DND-41 (cell line): ENCODE measurements around the gene AARS1.
"Not testable (repeated sequence)": the region's sequence is repeated elsewhere in the genome, so short reads cannot be mapped to it uniquely, and the experiment has no call there.

Experiments
- ATAC-seq: fragments of 200-7000 bp; cut with Tn5 transposase; 3 replicates; pipeline ENCODE4 v1.9.1; 2021; ENCODE audit warnings: low read depth; ENCODE audit not compliant: insufficient read depth
- DNase-seq: peaks from one replicate; pipeline ENCODE4 v3.0.0-alpha.2; 2020
- H2AFZ ChIP-seq: 2 replicates; pipeline ENCODE4 v1.6.0; 2012; ENCODE audit warnings: low read depth, low read length
- H3K27ac ChIP-seq: 2 replicates; pipeline ENCODE4 v1.5.1; 2012; ENCODE audit warnings: low read length, inconsistent platforms
- H3K27me3 ChIP-seq: fragments of 200-600 bp; sonication (generic); 2 replicates; pipeline ENCODE4 v1.6.0; 2012; ENCODE audit warnings: low read length, mild to moderate bottlenecking, inconsistent platforms; ENCODE audit not compliant: insufficient read depth, poor library complexity
- H3K36me3 ChIP-seq: 2 replicates; pipeline ENCODE4 v1.5.1; 2012; ENCODE audit warnings: low read length, inconsistent platforms; ENCODE audit not compliant: insufficient read depth
- H3K4me1 ChIP-seq: 2 replicates; pipeline ENCODE4 v1.5.1; 2012; ENCODE audit warnings: mild to moderate bottlenecking, low read length; ENCODE audit not compliant: insufficient read depth
- H3K4me2 ChIP-seq: 2 replicates; pipeline ENCODE4 v1.6.0; 2012; ENCODE audit warnings: mild to moderate bottlenecking, moderate library complexity, low read length, inconsistent platforms; ENCODE audit not compliant: insufficient read depth
- H3K4me3 ChIP-seq, 2 experiments: fragments of 200-600 bp in 1 of 2; shearing (Covaris generic) in 1 of 2; 2 replicates each; pipeline ENCODE4 v1.5.1; 2012 to 2016; ENCODE audit warnings: inconsistent platforms in 2 of 2, low read length in 2 of 2, mild to moderate bottlenecking in 2 of 2, low read depth in 1 of 2, moderate library complexity in 1 of 2
- H3K79me2 ChIP-seq: 2 replicates; pipeline ENCODE4 v1.6.0; 2012; ENCODE audit warnings: low read length, inconsistent platforms; ENCODE audit not compliant: insufficient read depth
- H3K9ac ChIP-seq: 2 replicates; pipeline ENCODE4 v1.6.0; 2012; ENCODE audit warnings: low read depth, mild to moderate bottlenecking, inconsistent platforms, low read length, moderate library complexity
- H3K9me3 ChIP-seq: 2 replicates; pipeline ENCODE4 v1.5.1; 2012; ENCODE audit warnings: low read length, moderate library complexity, mild to moderate bottlenecking, inconsistent platforms; ENCODE audit not compliant: insufficient read depth, severe bottlenecking
- H4K20me1 ChIP-seq: 2 replicates; pipeline ENCODE4 v1.6.0; 2012; ENCODE audit warnings: low read length; ENCODE audit not compliant: insufficient read depth
- CTCF ChIP-seq: IDR thresholded peaks from 2 replicates; pipeline ENCODE4 v1.5.1; 2012; ENCODE audit warnings: borderline replicate concordance, low read length, moderate library complexity, mild to moderate bottlenecking; ENCODE audit not compliant: poor library complexity, severe bottlenecking; ENCODE audit errors: extremely low read depth
- EZH2 ChIP-seq: IDR thresholded peaks from 3 replicates; pipeline ENCODE4 v1.6.1; 2012; ENCODE audit warnings: borderline replicate concordance, low read depth, mild to moderate bottlenecking, moderate library complexity, low read length, inconsistent platforms; ENCODE audit not compliant: severe bottlenecking

Gene AARS1

GRCh38 chr16:70331091-70331490 is 41.8 kb upstream of the AARS1 start:
- Histone ChIP-seq H3K36me3 (peaks cover 3% of the 10 kb centered on the region; the same call in 1 of the 2 replicates), H3K27me3 (no peaks in the 10 kb centered on the region), H3K9me3 (no peaks in the 10 kb centered on the region), H4K20me1 (no peaks in the 10 kb centered on the region), H2AFZ (no peak overlapping the region), H3K4me2 (no peak overlapping the region), H3K9ac (no peak overlapping the region), H3K27ac (no peak overlapping the region), H3K79me2 (no peaks in the 10 kb centered on the region), H3K4me3 (no peak overlapping the region), H3K4me1 (no peaks in the 10 kb centered on the region)
- DNase-seq: no peak
- TF ChIP-seq CTCF: no peak
- no peak for TF ChIP-seq EZH2
- no peak for ATAC-seq

- H3K9me3 ChIP-seq: no peaks in the 10 kb centered on the region
- TF ChIP-seq CTCF (no peak), EZH2 (no peak)
- DNase-seq (no peak), ATAC-seq (no peak)
- no peaks in the 10 kb centered on the region for H3K27me3 ChIP-seq
- H3K9ac ChIP-seq: no peak overlapping the region
- no peak overlapping the region for H3K4me3 ChIP-seq
- H3K27ac ChIP-seq: no peak overlapping the region
- H3K4me2 ChIP-seq: no peak overlapping the region
- H3K79me2 ChIP-seq: no peaks in the 10 kb centered on the region
- no peak overlapping the region for H2AFZ ChIP-seq
- H3K4me1 ChIP-seq: no peaks in the 10 kb centered on the region
- H3K36me3 ChIP-seq: no peaks in the 10 kb centered on the region
- no peaks in the 10 kb centered on the region for H4K20me1 ChIP-seq
Measured at GRCh38 chr16:70324998-70325747, 35.9 kb upstream of the AARS1 start.

GRCh38 chr16:70320121-70320520 is 30.8 kb upstream of the AARS1 start:
- no peaks in the 10 kb centered on the region for H3K9me3 ChIP-seq
- TF ChIP-seq EZH2: no peak
- TF ChIP-seq CTCF: no peak
- H3K79me2 ChIP-seq: no peaks in the 10 kb centered on the region
- no peaks in the 10 kb centered on the region for H3K4me1 ChIP-seq
- ATAC-seq (no peak), DNase-seq (no peak)
- no peak overlapping the region for H3K27ac ChIP-seq
- no peaks in the 10 kb centered on the region for H4K20me1 ChIP-seq
- no peaks in the 10 kb centered on the region for H3K36me3 ChIP-seq
- no peak overlapping the region for H3K4me3 ChIP-seq
- no peak overlapping the region for H3K9ac ChIP-seq
- H2AFZ ChIP-seq: no peak overlapping the region
- no peaks in the 10 kb centered on the region for H3K27me3 ChIP-seq
- H3K4me2 ChIP-seq: no peak overlapping the region

- H3K9me3 ChIP-seq, H3K4me2 ChIP-seq, ATAC-seq, H3K9ac ChIP-seq, H3K4me1 ChIP-seq, H3K27ac ChIP-seq, H3K79me2 ChIP-seq, H2AFZ ChIP-seq, DNase-seq, H3K27me3 ChIP-seq, H4K20me1 ChIP-seq, H3K36me3 ChIP-seq, H3K4me3 ChIP-seq: not testable (repeated sequence)
Measured at GRCh38 chr16:70307726-70308125, 18.4 kb upstream of the AARS1 start.
